K562 (cell line): ENCODE results near the gene RMC1. TPM values are rescaled to one million over a fixed set of nuclear protein-coding genes. Genes with fewer than 3 reads are reported as not detected.

Experiments used
- ATF4 ChIP-seq: fragments of 450-650 bp; formaldehyde crosslinking; IDR thresholded peaks from 2 replicates; pipeline ENCODE4 v1.4.0; 2022; ENCODE audit warnings: mild to moderate bottlenecking, moderate library complexity
- ERF ChIP-seq: fragments of 450-650 bp; formaldehyde crosslinking; IDR thresholded peaks from 2 replicates; pipeline ENCODE4 v1.4.0; 2020; ENCODE audit warnings: mild to moderate bottlenecking, mixed read lengths
- FOXK1 ChIP-seq: sonication (generic); formaldehyde crosslinking; IDR thresholded peaks from 2 replicates; pipeline ENCODE4 v1.8.0; 2022; ENCODE audit warnings: missing genetic modification reagents, mild to moderate bottlenecking, borderline replicate concordance
- GATA2 ChIP-seq: sonication (generic); formaldehyde crosslinking; IDR thresholded peaks from 2 replicates; pipeline ENCODE4 v1.4.0; 2020; ENCODE audit warnings: mild to moderate bottlenecking, missing genetic modification reagents
- HNRNPL ChIP-seq: fragments of 200-400 bp; formaldehyde crosslinking; IDR thresholded peaks from 2 replicates; pipeline ENCODE4 v1.6.1; 2017; ENCODE audit warnings: low read depth, mild to moderate bottlenecking, low read length
- LEF1 ChIP-seq: fragments of 450-650 bp; IDR thresholded peaks from 2 replicates; pipeline ENCODE4 v1.6.1; 2016; ENCODE audit warnings: mild to moderate bottlenecking
- MEF2D ChIP-seq: conservative IDR thresholded peaks from 2 replicates; pipeline ENCODE4 v1.6.1; 2016; ENCODE audit warnings: low read depth, missing genetic modification characterization, missing compliant biosample characterization
- MNT ChIP-seq, 2 experiments: fragments of 450-650 bp; conservative IDR thresholded peaks; 2 replicates each; pipeline ENCODE4 v1.6.1; 2017; ENCODE audit warnings: mild to moderate bottlenecking in 2 of 2, moderate library complexity in 2 of 2
- RHOXF2B ChIP-seq: fragments of 250-450 bp; sonication (Bioruptor Pico); conservative IDR thresholded peaks from 2 replicates; pipeline ENCODE4 v1.5.1; 2021
- SMARCE1 ChIP-seq: fragments of 450-650 bp; IDR thresholded peaks from 2 replicates; pipeline ENCODE4 v1.7.1; 2016; ENCODE audit warnings: mild to moderate bottlenecking
- TCFL5 ChIP-seq: fragments of 250-450 bp; sonication (Bioruptor Pico); conservative IDR thresholded peaks from 2 replicates; pipeline ENCODE4 v1.6.1; 2021; ENCODE audit warnings: mild to moderate bottlenecking, moderate library complexity, matching md5 sums
- TOE1 ChIP-seq, 2 experiments: fragments of 450-650 bp in 1 of 2; sonication (generic) in 1 of 2; formaldehyde crosslinking in 1 of 2; IDR thresholded peaks; 2 replicates each; pipeline versions ENCODE4 v1.7.1 to v1.8.0; 2016 to 2022; ENCODE audit warnings: borderline replicate concordance in 2 of 2, mild to moderate bottlenecking in 2 of 2, antibody characterized with exemption in 1 of 2, inconsistent platforms in 1 of 2, low read depth in 1 of 2, missing genetic modification reagents in 1 of 2, moderate library complexity in 1 of 2
- U2AF2 ChIP-seq: fragments of 200-400 bp; formaldehyde crosslinking; optimal IDR thresholded peaks from 2 replicates; pipeline ENCODE3; 2017; ENCODE audit warnings: low read depth, mild to moderate bottlenecking, low read length
- ZMIZ1 ChIP-seq, 2 experiments: fragments of 150-350 bp in 1 of 2; IDR thresholded peaks; 2 replicates each; pipeline ENCODE4 v1.6.1; 2012 to 2016; ENCODE audit warnings: low read depth in 2 of 2, low read length in 2 of 2, mild to moderate bottlenecking in 1 of 2, moderate library complexity in 1 of 2
- polyA plus RNA-seq, 8 experiments: library from polyadenylated mRNA; depleted of rRNA in 4 of 8; stranded (reverse) in 5 of 8; unstranded in 3 of 8; fragments of >200 nt; fragmentation: Nextera tagmentation in 2 of 8; fragmentation: Illumina TruSeq in 1 of 8; extraction: Ambion mirVana in 2 of 8; extraction: Trizol in 1 of 8; gene quantifications; 2 replicates each; pipeline versions ENCODE4 v1.2.1 to v1.2.3, GENCODE V29; 2011 to 2014; ENCODE audit warnings: inconsistent platforms in 1 of 8, missing spikeins in 1 of 8
- total RNA-seq, 7 experiments: library from RNA; depleted of rRNA in 6 of 7; stranded (reverse); fragments of >200 nt in 6 of 7; fragmentation: Illumina TruSeq in 2 of 7; extraction: Trizol in 2 of 7; gene quantifications; 2 replicates each; pipeline versions ENCODE4 v1.2.1 to v1.2.3, GENCODE V29; 2011 to 2021; ENCODE audit warnings: low replicate concordance in 1 of 7
- TF ChIP-seq, protein P1 (sequence below): sonication (generic); formaldehyde crosslinking; IDR thresholded peaks from 2 replicates; pipeline ENCODE4 v1.9.0; 2022; ENCODE audit warnings: mild to moderate bottlenecking, missing genetic modification reagents
- TF ChIP-seq, protein P2 (sequence below): sonication (generic); IDR thresholded peaks from 2 replicates; pipeline ENCODE4 v1.6.1; 2016

RMC1 gene
- total and polyA plus RNA-seq, 9 of the 15 experiments (the other 6 are each of a cell fraction or from before 2014, with no cell fraction given), result 7.5 to 42.4 (median 35.5) TPM

DNA sequence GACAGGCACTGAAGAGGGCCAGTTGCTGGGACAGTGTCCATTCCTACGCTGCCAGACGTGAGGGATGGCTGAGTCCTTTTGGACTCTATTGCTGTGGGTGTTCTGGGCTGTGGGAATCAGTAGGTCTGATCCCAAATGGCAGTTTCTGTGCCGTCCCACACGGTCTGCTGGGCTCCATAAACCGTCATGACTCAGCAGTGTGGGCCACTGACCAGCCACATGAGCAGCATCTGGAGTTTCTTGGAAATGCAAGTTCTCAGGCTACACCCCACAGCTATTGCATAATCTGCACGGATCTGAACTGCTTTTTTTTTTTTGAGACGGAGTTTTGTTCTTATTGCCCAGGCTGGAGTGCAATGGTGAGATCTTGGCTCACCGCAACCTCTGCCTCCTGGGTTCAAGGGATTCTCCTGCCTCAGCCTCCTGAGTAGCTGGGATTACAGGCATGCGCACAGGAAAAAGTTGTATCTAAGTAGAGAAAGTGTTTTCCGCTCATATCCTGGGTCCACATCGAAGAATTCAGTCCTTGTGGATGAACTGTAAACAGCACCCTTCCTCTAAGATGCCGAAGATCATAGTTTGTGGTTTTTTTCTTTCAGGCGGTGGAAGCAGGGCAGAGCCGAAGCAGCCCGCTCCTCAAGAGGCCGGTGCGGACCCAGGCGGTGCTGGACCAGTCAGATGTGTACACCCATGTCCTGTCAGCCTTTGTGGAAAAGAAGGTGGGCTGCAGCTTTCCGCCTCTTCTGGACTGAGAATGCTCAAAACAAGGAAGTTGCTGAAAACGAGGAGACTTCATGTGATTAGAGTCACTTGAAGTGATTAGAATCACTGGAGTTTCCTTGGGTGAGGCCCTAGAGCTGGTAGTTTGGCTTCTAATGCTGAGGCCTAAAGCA lies 25.5 kb downstream of the RMC1 start (continued):
- TF ChIP-seq, protein P1, sequence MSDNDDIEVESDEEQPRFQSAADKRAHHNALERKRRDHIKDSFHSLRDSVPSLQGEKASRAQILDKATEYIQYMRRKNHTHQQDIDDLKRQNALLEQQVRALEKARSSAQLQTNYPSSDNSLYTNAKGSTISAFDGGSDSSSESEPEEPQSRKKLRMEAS, result peak; percentile 62
- no peak for TF ChIP-seq RHOXF2B (CRISPR knock-in tag)
- no peak for TF ChIP-seq HNRNPL
- TF ChIP-seq MNT (conservative IDR thresholded peaks at IDR 0.05), result peak; percentile 65 to 82
- peak; percentile 65 for TF ChIP-seq MEF2D
- peak; percentile 79; the same call in 1 of the 2 replicates for TF ChIP-seq FOXK1 (CRISPR knock-in tag)
- TF ChIP-seq TCFL5 (CRISPR knock-in tag), result no peak
- peak; percentile 58; the same call in 1 of the 2 replicates for TF ChIP-seq GATA2
- TF ChIP-seq ERF (CRISPR knock-in tag), result no peak
- TF ChIP-seq, protein P2, sequence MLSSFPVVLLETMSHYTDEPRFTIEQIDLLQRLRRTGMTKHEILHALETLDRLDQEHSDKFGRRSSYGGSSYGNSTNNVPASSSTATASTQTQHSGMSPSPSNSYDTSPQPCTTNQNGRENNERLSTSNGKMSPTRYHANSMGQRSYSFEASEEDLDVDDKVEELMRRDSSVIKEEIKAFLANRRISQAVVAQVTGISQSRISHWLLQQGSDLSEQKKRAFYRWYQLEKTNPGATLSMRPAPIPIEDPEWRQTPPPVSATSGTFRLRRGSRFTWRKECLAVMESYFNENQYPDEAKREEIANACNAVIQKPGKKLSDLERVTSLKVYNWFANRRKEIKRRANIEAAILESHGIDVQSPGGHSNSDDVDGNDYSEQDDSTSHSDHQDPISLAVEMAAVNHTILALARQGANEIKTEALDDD, result peak; percentile 55
- no peak for TF ChIP-seq U2AF2
- TF ChIP-seq ATF4 (CRISPR knock-in tag), result peak; percentile 31; the same call in 1 of the 2 replicates
- TF ChIP-seq SMARCE1, result peak; percentile 92
- peak; percentile 61; the same call in 1 of the 2 replicates for TF ChIP-seq LEF1
- TF ChIP-seq ZMIZ1 (IDR thresholded peaks at IDR 0.05; ENCODE audit: low read depth in 2 of 2, low read length in 2 of 2), result no peak
- TF ChIP-seq TOE1 (IDR thresholded peaks at IDR 0.05; ENCODE audit: borderline replicate concordance), result peak; percentile 63
- TF ChIP-seq TOE1 (CRISPR knock-in tag; IDR thresholded peaks at IDR 0.05; ENCODE audit: borderline replicate concordance, low read depth), result no peak
